ENCODE measurements around the gene DDX50. TPM values are rescaled to one million over a fixed set of nuclear protein-coding genes. Genes with fewer than 3 reads are reported as not detected.

The DDX50 gene
- total RNA-seq, 1 experiment from 2014 or later, result 50.7 TPM

GRCh38 chr10:68878496-68878895, 22.6 kb upstream of the DDX50 start:
- peaks cover 40 to 53% of the 10 kb centered on the region in 2 experiments for H3K4me1 Mint-ChIP-seq
- no peaks in the 10 kb centered on the region for H3K27me3 Mint-ChIP-seq (ENCODE audit: low read depth)
- H3K4me3 Mint-ChIP-seq, result peak overlapping the region in 1 of 2 experiments; percentile 4; a peak in 1 of 5 replicates
- Histone ChIP-seq H3K4ac (ENCODE audit: low read depth, low read length) (no peak overlapping the region), H3K27me3 (ENCODE audit: insufficient read depth, low read length) (no peaks in the 10 kb centered on the region), H2BK20ac (ENCODE audit: low read depth, low read length, poor library complexity, severe bottlenecking) (no peak overlapping the region), H3K14ac (ENCODE audit: insufficient read depth, low read length) (no peak overlapping the region), H3K23me2 (ENCODE audit: insufficient read length, low read depth, low read length, poor library complexity, severe bottlenecking) (no peaks in the 10 kb centered on the region), H2AFZ (ENCODE audit: low read length) (no peak overlapping the region), H3K79me2 (ENCODE audit: insufficient read depth, low read length) (no peaks in the 10 kb centered on the region), H4K20me1 (ENCODE audit: control insufficient read depth, insufficient read depth, insufficient read length) (no peaks in the 10 kb centered on the region), H2AK5ac (ENCODE audit: insufficient read length, low read length) (no peak overlapping the region), H3K27ac (ENCODE audit: insufficient read length, low read depth, low read length) (no peak overlapping the region), H3T11ph (ENCODE audit: low read length) (no peak overlapping the region), H3K79me1 (ENCODE audit: insufficient read depth, low read depth, low read length, poor library complexity, severe bottlenecking) (no peaks in the 10 kb centered on the region), H3K23ac (ENCODE audit: insufficient read length, low read depth, low read length) (no peak overlapping the region), H4K5ac (ENCODE audit: insufficient read length, low read depth, low read length) (no peak overlapping the region), H2BK12ac (ENCODE audit: insufficient read length, low read depth, low read length) (no peak overlapping the region), H3K9me3 (ENCODE audit: control insufficient read depth, low read depth, low read length) (no peaks in the 10 kb centered on the region), H4K91ac (ENCODE audit: insufficient read length, low read depth, low read length) (no peak overlapping the region), H3K4me2 (ENCODE audit: insufficient read depth, insufficient read length, low read length) (no peak overlapping the region), H3K56ac (ENCODE audit: insufficient read length, low read depth, low read length) (no peak overlapping the region), H3K4me1 (ENCODE audit: insufficient read depth, low read length) (peaks cover 10% of the 10 kb centered on the region; the same call in 1 of the 2 replicates), H4K8ac (replicated peaks; ENCODE audit: insufficient read length, low read depth, low read length) (no peak overlapping the region), H2BK15ac (ENCODE audit: low read depth, low read length) (no peak overlapping the region), H2BK120ac (ENCODE audit: low read depth, low read length, poor library complexity, severe bottlenecking) (no peak overlapping the region), H2BK5ac (ENCODE audit: insufficient read length, low read length) (no peak overlapping the region), H3K9ac (ENCODE audit: extremely low read depth, insufficient read length, low read length) (no peak overlapping the region), H3K18ac (ENCODE audit: insufficient read length, low read depth, low read length) (no peak overlapping the region)
- no peak overlapping the region for H3K27ac Mint-ChIP-seq
- H3K36me3 Mint-ChIP-seq (ENCODE audit: insufficient read depth in 1 of 3, low read depth in 3 of 3), result no peaks in the 10 kb centered on the region
- no peak for TF ChIP-seq CTCF (conservative IDR thresholded peaks at IDR 0.05)
- DNase-seq, result no peak
- H3K9me3 Mint-ChIP-seq, result no peaks in the 10 kb centered on the region; a peak in 1 of 5 replicates

Measured in H9 (cell line).